HG02884 (cell line): ENCODE data around the gene ZBTB46.

Experiments used
- ATAC-seq: cut with Tn5 transposase; IDR thresholded peaks from one replicate; pipeline ENCODE4 v1.9.1; 2021; ENCODE audit warnings: mild to moderate bottlenecking, moderate library complexity; ENCODE audit not compliant: unreplicated experiment

ZBTB46 gene

DNA sequence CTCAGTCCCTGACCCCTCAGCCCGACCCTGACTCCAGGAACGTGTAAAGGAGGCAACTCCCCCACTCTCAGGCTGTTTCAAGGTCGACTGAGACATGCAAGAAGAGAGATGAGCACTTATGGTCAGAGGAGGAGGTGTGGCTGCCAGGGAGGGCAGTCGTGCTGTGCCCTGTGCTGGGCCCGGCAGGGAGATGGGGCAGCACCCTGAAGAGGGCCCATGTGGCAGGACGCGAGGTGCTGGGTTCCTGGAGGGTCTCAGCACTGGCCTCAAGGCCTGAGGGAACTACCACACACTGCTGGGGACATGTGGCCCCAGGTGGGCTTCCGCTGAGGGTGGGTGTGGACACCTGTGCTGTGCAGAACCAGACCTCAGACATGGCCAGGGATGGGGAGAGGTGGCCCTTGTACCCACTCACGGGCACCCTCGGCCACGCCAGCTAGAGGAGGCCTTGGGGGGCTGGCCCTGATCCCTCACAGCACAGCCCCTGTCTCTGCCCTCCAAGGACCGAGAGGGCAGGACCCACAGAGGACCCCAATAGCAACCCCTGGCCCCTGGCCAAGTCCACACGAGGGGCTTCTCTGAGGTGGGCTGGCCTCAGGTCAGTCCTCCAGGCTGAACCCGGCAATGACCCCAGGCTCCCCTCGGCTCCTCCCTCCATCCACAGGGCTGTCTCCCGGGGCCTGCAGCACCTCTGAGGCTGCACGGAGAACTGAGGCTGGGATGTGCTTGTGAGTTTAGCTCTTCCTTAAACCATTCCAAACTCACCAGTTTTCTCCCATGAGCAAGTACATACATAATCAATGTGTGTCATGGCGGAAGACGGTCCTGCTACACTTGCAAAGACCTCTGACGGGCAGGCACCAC lies 82.8 kb downstream of the ZBTB46 start:
- ATAC-seq = no peak

DNA sequence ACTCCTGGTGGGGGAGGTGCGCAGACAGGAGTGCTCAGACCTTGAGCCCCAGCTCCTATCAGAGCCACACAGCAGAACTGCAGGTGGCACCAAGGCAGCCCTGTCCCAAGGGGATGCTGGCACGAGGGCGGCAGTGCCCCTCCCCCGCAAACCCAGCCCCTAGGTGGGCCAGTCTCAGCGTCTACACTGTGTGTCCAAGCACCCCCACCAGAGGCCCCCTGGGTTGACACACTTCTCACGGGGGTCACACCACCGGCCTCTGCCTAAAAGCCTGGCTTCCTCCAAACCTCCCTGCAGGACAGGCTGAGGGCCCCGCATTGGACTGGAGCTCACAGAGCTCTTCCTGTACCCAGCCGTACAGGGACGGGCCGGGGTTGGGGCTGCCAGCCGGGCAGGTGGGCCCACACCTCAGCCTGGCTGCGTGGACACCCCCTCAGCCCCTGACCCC lies 83.4 kb downstream of the ZBTB46 start:
- no peak for ATAC-seq

DNA sequence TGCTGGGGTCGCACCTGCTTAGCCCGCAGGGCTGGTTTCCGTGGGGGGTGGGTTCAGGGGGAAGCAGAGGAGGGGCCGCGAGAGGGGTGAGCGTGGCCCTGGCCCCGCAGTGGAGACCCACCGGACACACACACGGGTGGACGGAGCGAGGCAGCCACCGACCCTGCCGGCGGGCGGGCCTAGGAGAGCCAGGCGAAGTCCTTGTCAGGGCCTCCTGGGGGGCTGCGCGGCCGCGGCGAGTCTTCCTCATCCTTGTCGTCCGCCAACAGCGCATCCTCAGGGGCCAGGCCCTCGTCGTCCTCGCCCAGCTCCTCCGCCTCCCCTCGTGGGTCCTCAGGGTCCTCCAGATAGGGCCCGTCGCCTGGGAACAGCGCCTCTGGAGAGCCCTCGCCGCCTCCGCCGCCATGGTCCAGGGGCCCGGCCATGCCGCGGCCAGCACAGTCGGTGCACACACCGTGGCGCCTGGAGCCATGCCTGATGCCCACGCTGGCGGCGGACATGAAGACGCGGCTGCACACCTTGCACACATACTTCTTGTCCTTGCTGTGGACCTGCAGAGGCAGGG lies 84.2 kb downstream of the ZBTB46 start:
- no peak for ATAC-seq

DNA sequence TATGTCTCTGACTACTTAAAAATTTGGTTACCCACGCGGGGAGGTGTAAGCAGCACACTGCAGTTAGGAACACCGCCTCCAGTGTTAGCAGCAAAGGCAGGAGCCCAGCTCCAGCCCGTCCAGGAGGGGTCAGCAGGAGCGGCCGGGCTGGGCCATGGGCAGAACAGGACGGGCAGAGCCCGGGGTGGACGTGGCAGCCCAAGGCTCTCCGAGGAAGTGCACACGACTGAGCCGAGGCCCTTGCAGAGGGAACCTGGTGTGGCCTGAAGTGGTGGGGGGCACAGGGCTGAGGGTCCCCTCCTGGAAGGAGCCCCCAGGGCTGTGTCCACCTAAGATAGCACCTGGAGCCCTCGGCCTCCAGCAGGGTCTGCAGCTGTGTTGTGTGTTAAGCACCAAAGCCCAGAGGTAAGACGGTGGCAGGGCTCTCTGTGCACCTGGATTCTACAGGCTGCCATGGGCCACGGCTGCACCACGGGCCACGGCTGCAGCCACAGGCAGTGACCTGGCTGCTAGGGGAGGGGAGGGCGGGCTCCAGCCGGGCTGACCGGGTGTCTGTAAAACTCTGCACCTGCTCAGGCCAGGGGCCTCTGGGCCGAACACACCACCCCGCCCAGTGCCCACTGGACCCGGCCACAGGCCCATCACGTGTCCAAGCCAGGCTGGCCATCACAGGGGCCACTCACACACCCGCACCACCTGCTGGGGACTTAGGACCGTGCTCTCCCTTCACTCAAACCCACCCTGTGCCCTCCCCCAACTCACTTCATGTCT lies 84.9 kb downstream of the ZBTB46 start:
- no peak for ATAC-seq

DNA sequence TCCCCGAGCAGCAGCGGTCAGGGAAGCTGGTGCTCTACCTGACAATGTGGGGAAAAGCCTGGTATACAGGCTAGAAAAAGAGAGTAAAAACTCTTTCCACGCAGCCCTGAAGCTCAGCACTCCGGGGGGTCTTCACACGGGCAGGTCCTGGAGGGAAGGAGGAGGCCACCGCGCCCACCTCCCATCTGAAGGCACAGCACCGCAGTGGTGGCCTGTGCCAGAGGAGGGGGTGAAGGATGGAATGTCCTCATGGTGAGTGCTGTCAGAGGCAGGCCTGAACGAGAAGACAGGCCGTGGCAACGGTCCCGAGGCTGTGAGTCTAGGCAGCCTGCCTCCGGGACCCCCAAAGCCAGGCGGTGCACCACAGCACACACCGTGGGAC lies 85.6 kb downstream of the ZBTB46 start:
- ATAC-seq = no peak

DNA sequence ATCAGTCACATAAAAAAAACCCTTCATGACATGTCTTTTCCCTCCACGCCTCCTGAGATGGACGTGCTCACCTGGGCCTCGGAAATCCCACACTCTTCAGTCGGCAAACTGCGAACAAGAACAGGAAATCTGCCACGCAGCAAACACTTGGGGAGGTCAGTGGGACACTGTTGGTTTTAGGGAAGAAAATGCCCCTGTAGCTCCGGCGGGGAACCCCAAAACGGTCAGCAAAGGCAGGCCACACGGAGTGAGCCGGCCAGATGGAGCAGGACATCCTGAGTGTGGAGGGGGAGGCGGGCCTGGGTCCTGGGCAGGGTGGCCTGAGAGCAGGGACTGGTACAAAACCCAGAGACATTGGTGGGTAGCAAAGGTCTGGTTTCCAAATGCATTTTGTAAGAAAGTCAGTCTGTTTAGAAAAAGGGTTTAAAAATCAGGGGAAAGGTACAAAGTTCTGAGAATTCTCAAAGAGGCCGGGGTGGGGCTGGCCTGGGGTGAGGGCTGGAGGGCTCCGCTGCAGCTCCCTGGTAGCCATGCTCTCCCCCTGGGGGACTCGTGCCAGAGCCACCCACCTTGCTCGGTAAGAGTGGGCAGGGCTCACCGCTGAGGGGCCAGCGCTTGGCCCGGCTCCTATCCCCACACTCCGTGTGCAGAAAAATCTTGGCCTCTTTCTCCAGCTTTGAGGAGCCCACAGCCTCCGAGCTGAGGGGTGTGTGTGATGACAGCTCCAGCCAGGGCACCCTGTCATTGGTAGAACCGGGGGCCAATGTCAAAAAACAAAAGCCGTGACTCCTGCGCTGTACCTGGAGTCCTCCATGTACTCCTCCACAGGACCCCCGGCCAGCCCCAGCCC lies 86.3 kb downstream of the ZBTB46 start:
- no peak for ATAC-seq

DNA sequence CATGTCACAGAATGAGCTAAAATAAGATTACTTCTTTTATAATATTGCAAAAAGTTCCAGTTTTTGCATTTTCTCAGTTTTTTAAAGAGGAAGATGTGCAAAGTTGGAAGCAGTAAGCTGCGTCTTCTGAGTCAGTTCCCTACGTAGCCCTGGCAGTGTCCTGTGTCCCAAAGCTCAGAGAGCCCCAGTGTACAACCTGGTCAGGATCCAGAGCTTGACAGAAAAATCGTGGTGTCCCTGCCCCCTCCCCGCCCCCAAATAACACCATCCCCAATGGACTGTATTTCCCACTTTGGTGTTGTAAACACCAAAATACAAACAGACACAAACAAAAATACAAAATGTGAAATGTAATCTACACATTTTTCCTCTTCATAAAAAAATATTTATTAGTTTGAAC lies 86.9 kb downstream of the ZBTB46 start:
- ATAC-seq = no peak

DNA sequence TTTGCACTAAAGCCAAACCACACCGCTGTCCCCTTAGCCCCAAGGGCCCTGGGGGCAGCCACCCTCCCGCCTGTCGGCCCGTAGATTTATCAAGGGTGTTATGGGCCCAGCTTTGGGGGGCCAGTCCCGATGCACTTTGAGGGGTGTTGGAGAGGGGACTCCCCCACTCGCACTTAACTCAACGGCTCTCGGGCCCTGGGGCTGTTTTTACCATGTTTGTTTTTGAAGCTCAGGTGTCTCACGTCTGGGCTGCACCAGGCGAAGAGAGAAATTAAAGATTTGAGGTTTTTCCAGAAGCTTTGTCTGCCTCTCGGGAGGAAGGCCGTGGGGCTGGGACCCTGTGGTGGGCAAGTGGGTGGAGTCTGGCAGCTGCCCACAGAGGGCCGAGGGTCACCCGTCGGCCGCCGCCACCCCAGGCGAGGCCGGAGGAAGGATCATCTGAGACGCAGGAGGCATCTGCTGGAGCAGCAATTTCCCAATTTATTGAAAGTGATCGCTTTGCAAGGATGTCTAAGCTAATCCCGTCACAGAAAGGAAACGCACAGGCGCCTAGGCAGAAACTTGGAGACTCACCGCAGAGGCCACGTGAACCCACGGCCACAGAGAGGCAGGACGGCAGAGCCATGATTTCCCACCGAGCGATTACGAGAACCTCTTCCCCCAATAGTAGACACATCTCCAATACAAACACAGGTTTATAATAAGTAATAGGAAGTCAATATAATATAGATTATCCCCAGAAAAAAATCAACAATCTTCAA lies 87.7 kb downstream of the ZBTB46 start:
- no peak for ATAC-seq

DNA sequence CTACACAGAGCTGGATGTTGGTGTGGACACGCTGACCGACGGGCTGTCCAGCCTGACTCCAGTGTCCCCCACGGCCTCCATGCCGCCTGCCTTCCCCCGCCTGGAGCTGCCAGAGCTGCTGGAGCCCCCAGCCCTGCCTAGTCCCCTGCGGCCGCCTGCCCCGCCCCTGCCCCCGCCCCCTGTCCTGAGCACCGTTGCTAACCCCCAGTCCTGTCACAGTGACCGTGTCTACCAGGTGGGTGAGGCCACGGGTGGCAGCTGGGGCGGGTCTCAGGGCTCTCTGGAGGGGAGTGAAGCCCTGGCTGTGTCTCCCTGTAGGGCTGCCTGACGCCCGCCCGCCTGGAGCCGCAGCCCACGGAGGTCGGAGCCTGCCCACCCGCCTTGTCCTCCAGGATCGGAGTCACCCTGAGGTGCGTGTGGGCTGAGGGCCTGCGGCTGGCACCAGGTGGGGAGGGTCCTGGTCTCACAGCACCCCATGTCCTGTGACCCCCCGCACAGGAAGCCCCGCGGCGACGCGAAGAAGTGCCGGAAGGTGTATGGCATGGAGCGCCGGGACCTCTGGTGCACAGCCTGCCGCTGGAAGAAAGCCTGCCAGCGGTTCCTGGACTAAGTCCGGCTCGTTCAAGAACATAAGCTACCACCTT lies 88.6 kb downstream of the ZBTB46 start:
- ATAC-seq = no peak

DNA sequence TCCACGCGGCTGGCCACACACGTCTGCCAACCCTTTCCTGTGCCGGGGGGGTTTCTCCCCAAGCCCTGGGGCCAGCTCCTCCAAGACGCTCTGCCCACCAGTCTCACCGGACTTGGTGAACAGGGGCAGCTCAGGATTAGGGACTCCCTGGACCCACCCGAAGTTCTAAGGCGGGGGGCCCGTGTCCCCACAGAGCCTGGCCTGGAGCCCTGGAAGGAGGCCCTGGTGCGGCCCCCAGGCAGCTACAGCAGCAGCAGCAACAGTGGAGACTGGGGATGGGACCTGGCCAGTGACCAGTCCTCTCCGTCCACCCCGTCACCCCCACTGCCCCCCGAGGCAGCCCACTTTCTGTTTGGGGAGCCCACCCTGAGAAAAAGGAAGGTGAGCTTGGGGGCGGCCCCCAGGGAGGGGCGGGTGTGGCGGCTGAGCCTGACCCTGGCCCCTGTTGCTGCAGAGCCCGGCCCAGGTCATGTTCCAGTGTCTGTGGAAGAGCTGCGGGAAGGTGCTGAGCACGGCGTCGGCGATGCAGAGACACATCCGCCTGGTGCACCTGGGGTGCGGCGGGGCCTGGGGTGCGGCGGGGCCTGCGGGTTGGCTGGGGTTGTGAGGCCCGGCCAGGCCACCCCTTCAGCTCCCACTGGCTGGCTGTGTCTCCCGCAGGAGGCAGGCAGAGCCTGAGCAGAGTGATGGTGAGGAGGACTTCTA lies 89.2 kb downstream of the ZBTB46 start:
- ATAC-seq = no peak

DNA sequence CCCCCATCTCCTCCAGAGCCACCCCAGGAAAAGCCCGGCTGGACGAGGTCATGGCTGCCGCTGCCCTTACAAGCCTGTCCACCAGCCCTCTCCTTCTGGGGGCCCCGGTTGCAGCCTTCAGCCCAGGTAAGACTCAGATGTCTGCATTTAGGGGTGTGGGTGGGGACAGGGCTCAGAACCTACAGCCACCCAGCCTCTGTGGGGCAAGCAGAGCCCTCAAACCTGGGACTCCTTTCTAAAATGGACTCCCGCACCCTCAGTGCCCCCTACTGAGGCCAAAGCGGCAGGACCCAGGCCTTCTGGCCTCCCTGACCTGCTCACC lies 89.7 kb downstream of the ZBTB46 start:
- ATAC-seq = no peak

DNA sequence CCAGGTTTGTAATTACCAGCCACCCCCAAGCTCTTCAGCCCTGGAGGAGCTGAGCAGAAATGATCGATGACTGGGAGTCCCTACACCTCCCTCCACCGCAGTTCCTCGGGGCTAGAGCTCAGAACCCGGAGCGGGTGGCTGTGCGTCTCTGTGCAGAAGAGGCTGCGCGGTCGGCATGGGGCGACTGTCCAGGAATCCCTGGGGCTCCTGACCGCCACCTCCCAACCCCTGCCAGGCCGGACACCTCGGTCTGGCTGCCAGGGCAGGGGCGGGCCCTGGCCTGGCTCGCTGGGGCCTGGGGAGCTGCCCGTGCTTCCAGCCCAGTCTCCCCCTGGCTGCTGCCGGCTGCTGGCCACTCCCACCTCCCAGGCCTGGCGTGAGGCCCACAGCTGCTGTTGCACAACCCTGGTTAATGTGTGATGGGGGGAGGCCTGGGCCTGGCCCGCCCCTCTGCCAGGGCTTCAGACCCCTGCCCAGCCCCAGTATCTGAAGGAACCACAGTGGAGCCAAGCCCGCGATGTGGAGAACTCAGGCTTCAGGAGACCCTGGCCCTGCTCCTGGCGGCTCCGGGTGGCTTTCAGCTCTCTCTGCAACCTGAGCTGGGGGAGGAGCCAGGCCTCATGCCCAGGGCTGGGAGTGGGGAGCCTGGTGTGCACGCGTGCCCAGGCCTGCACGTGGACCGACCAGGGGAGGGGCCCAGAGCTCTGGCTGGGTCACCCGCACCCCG lies 90.3 kb downstream of the ZBTB46 start:
- no peak for ATAC-seq

DNA sequence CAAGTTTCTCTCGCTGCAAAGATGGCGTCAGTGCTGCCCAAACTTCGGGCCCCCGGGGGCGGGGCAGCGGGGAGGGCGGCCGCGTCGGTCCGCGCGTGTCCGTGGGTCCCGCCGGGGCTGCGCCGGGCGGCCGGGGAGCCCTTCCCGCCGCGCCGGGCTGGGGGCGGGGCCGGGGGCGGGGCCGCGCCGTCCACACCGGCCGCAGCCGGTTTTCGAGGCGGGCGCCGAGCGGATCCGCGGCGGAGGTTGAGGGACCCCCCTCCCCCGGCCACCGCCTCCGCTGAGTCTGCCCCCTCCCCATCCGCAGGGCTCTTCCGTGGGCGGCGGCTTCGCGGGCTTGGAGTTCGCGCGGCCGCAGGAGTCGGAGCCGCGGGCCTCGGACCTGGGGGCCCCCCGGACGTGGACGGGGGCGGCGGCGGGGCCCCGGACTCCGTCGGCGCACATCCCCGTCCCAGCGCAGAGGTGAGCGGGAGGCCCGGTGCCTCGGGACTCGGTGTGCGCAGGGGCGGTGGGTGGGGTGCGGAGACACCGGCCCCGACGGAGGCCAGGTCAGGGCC lies 90.9 kb downstream of the ZBTB46 start:
- ATAC-seq = no peak

DNA sequence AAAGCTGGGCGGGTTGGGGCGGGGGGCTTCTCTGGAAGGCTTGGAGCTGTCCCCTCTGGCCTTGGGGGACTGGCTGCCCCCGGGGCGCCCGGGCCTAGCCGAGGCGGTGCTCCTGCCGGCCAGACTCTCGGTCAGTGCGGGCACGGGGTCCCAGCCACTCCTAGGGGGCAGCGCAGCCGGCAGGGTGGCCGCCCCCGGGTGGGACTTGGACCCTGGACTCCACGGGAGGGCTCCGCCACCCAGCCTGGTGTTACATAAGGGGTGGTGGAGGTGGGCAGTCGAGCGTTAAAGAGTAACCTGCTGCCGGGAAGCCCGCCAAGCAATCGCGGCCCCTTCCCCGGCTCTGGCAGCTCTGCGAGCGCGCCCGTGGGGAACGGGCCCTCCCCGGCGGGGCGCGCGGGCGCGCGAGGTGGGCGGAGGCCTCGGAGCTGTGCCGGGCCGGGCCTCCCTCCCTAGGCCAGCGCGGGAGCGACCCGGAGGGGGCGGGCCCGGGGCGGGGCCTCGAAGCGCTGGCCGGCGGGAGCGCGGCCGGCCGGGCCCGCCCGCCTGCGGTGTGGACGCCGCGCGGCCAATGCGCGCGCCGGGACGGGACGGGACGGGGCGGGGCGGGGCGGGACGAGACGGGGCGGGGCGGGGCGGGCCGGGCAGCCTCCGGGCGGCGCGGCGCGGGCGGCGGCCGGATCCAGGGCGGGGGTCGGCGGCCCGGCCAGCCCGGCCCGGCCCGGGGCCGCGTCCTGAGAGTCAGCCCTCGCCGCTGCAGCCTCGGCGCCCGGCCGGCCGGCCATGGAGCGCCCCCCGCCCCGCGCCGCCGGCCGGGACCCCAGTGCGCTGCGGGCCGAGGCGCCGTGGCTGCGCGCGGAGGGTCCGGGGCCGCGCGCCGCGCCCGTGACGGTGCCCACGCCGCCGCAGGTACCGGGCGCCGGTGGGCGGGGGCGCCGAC lies 91.7 kb downstream of the ZBTB46 start, which contains the start of gene SLC2A4RG:
Gene SLC2A4RG, plus strand, starts transcription at position 647 of the 940 bp plus-strand sequence. Its CDS starts 137 bp downstream, at position 784.
- ATAC-seq = no peak

DNA sequence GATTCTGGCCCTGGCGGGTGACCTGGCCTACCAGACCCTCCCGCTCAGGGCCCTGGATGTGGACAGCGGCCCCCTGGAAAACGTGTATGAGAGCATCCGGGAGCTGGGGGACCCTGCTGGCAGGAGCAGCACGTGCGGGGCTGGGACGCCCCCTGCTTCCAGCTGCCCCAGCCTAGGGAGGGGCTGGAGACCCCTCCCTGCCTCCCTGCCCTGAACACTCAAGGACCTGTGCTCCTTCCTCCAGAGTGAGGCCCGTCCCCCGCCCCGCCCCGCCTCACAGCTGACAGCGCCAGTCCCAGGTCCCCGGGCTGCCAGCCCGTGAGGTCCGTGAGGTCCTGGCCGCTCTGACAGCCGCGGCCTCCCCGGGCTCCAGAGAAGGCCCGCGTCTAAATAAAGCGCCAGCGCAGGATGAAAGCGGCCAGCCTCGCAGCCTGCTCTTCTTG lies 92.4 kb downstream of the ZBTB46 start:
- ATAC-seq = no peak

DNA sequence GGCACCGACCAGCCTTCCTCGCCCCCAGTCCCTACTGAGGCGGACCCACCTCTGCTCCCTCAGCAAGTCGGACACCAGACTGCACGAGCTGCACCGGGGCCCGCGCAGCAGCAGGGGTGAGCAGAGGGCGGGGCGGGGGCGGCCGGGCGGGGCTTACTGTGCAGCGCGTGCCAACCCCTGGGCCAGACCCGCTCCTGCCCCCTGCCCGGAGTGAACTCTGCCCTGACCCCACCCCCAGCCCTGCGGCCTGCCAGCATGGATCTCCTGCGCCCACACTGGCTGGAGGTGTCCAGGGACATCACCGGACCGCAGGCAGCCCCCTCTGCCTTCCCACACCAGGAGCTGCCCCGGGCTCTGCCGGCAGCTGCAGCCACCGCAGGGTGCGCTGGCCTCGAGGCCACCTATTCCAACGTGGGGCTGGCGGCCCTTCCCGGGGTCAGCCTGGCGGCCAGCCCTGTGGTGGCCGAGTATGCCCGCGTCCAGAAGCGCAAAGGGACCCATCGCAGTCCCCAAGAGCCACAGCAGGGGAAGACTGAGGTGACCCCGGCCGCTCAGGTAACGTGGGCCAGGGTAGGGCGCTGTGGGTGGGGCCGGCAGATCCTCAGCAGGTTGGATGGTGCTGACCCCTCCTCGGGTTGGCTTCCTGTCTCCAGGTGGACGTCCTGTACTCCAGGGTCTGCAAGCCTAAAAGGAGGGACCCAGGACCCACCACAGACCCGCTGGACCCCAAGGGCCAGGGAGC lies 92.9 kb downstream of the ZBTB46 start:
- ATAC-seq = no peak

DNA sequence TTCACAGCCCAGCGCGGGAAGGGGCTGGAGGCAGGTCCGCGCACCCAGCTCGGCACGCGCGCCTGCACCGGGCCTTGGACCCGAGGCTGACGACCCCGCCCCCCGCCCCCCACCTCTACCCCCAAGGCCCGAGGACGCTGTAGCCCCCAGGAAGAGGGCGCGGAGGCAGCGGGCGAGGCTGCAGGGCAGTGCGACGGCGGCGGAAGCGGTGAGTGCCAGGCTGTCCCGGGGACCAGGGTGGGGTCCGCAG lies 93.4 kb downstream of the ZBTB46 start:
- ATAC-seq = no peak
